Measurements from ENCODE around the gene RIPPLY1.

Gene RIPPLY1

DNA sequence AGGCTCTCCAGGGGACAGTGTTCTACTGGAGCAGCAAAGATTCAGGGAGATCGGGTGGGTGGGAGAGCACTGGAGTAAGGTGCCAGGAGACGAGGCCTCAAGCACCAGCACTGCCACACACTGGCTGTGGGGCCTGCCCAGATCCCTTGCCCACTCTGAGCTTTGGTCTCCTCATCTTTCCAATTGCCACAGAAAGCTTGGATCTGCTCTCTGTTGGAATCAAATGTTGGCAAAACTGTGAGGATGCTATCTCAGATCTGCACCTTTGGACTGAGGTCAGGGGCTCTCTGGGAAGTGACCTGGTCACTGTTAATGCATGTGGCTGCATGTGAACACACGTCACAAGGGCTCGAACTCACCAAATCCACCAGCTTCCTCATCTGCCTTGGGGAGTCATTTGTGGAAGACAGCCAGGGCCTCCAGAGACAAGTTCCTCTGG lies 1.3 kb downstream of the RIPPLY1 start:
- H3K27ac ChIP-seq = no peak overlapping the region
- TF ChIP-seq CTCF (IDR thresholded peaks at IDR 0.05) = no peak
- no peak overlapping the region for H3K4me3 ChIP-seq
- no peak for DNase-seq (ENCODE audit: low spot score)

DNA sequence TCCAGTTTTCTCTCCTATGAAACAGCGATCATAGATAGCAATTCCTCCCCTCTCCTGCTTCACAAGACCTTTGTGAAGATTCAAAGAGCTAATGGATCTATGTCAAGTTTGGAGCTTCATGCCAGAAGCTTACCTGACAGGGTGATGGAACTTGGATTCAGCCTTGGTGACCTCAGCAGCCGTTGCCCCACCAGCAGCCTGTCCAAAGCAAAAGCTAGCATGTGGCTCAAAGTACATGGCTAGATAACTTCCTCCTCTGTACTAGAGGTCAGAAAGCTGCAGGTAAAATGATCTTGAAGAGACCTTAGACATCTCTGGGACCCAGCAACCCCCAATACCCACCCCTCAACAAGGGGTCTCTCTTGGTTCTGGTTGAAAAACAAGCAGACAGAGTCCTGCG lies 1.8 kb downstream of the RIPPLY1 start:
- no peak for TF ChIP-seq CTCF (IDR thresholded peaks at IDR 0.05)
- H3K27ac ChIP-seq = no peak overlapping the region
- DNase-seq (ENCODE audit: low spot score) = no peak
- H3K4me3 ChIP-seq = no peak overlapping the region

GRCh38 chrX:106899841-106900240 lies 3.3 kb downstream of the RIPPLY1 start:
- no peak for TF ChIP-seq CTCF (IDR thresholded peaks at IDR 0.05)
- no peak overlapping the region for H3K27ac ChIP-seq
- DNase-seq (ENCODE audit: low spot score) = no peak
- no peak overlapping the region for H3K4me3 ChIP-seq

DNA sequence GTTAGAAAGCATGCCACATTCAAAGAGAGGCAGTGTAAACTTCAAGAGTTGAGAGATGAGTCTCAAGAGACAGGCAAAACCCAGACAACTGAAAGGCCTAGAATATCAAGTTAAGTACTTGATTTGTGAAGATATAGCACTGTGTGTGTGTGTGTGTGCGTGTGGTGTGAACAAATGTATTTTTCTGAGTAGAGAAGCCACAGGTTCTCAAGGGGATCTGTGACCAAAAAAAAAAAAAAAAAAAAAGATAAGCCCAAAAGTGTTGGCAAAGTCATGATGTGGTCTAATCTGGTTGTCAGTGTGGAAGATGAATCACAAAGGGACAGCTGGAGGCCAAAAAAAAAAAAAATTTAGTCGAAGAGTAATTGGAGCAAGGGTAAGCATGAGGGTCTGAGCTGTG lies 3.9 kb downstream of the RIPPLY1 start:
- Histone ChIP-seq H3K4me3 (no peak overlapping the region), H3K27ac (no peak overlapping the region)
- DNase-seq (ENCODE audit: low spot score) = no peak
- no peak for TF ChIP-seq CTCF (IDR thresholded peaks at IDR 0.05)

DNA sequence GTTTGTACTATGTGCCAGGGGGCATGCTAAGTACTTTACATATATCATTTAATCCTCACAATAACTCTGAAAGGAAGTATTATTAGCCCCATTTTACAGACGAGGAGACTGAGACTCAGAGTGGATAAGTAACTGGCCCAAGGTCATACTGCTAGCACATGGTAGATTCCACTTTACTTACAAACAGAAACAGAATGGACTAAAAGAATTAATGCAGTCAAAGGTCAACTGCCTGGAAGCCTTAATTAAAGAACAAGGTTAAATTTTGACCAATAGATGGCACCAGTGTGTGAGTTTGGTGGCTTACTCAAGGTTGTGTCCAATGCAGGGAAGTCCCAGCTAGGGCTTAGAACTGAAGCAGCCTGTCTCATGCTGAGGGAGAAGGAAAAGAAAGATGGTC lies 4.7 kb downstream of the RIPPLY1 start:
- no peak for TF ChIP-seq CTCF (IDR thresholded peaks at IDR 0.05)
- no peak overlapping the region for H3K4me3 ChIP-seq
- no peak for DNase-seq (ENCODE audit: low spot score)
- no peak overlapping the region for H3K27ac ChIP-seq

DNA sequence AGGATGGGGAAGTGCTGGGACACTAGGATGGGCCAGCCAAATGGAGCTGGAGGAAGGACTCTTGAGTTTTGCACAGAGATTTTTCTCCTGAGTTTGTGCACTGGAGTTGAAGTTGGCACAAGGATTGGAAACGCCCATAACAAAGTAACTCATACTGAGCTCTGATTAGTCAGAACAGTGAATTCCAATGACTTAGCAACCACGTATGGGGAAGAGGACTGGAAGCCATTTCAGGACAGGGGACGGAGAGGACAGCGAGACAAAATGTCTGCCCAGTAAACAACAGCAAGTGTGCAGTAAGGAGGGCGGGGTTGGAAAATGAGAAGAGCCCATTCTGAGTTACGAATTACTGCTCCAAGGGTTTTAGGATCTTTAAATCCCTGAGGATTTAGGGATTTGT lies 5.9 kb downstream of the RIPPLY1 start:
- no peak for DNase-seq (ENCODE audit: low spot score)
- H3K4me3 ChIP-seq = no peak overlapping the region
- H3K27ac ChIP-seq = no peak overlapping the region
- TF ChIP-seq CTCF (IDR thresholded peaks at IDR 0.05) = no peak

DNA sequence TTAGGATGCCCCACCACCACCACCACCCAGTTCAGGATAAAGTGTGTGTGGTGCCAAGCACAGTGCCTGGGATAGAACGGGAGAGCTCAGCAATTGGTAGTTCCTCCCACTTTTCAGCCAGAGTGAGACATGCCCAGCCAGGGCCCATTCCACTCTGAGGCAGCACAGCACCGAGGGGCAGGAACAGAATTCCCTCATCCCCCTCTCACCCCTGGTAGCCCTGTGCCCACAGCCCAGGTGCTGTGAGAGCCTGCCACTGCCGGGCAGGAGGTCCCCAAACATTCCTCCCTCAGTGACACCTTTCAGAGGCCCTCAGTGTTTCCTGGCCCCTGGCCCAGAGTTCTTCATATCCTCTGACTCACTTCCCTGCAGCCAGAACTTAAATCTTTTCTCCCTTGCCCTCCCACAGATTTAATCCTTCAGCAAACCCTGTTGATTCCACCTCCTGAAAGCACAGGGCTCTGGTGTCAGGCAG lies 8.1 kb downstream of the RIPPLY1 start:
- H3K27ac ChIP-seq = no peak overlapping the region
- no peak for DNase-seq (ENCODE audit: low spot score)
- no peak for TF ChIP-seq CTCF (IDR thresholded peaks at IDR 0.05)
- H3K4me3 ChIP-seq = no peak overlapping the region
